Measurements from ENCODE around the gene MROH2A.
"Not testable (repeated sequence)": the region's sequence is repeated elsewhere in the genome, so short reads cannot be mapped to it uniquely, and the experiment has no call there.

Gene MROH2A

GRCh38 chr2:233865838-233866237 is 87.7 kb downstream of the MROH2A start:
- DNase-seq: no peak

- no peak for DNase-seq
These were observed 88.3 kb downstream of the MROH2A start for GRCh38 chr2:233866479-233866878.

GRCh38 chr2:233867993-233868532 is 89.9 kb downstream of the MROH2A start, which contains the start of gene MSL3B:
Gene MSL3B (minus strand): TSS chr2:233868386.
- DNase-seq: peak; percentile 50

- no peak for DNase-seq
These were observed 93.3 kb downstream of the MROH2A start for GRCh38 chr2:233871432-233871831.

- DNase-seq: not testable (repeated sequence)
These were observed 94.0 kb downstream of the MROH2A start for GRCh38 chr2:233872125-233872524.

GRCh38 chr2:233882353-233882752 is 104.2 kb downstream of the MROH2A start:
- no peak for DNase-seq

Data from activated CD4-positive, alpha-beta T cell treated with anti-CD3 and anti-CD28 coated beads, Interleukin-2, amount 50 U/mL, for 1 hour (primary cell).